Measurements from ENCODE around the gene ARRDC5.

Gene ARRDC5

DNA sequence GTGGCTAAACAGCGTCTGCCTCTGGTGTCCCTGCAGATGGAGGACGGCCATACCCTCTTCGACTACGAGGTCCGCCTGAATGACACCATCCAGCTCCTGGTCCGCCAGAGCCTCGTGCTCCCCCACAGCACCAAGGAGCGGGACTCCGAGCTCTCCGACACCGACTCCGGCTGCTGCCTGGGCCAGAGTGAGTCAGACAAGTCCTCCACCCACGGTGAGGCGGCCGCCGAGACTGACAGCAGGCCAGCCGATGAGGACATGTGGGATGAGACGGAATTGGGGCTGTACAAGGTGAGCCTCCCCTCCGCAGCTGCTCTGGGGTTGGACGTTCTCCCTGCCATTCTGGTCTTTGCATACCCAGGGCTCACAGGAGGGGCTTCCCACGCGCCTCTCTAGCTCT is 26.5 kb upstream of the ARRDC5 start:
- no peaks in the 10 kb centered on the region for H3K9me3 ChIP-seq (replicated peaks; ENCODE audit: insufficient read depth, low read length)
- peaks cover 5% of the 10 kb centered on the region; the same call in 1 of the 2 replicates for H4K20me1 ChIP-seq (ENCODE audit: insufficient read depth, low read length)
- no peak overlapping the region for H3K9ac ChIP-seq (ENCODE audit: low read length)
- H3K79me2 ChIP-seq (ENCODE audit: low read length): peaks cover 76% of the 10 kb centered on the region
- no peak for DNase-seq
- H3K27ac ChIP-seq (ENCODE audit: low read length): no peak overlapping the region
- H3K4me1 ChIP-seq (ENCODE audit: low read length): no peaks in the 10 kb centered on the region
- H3K4me2 ChIP-seq (ENCODE audit: low read depth, low read length): no peak overlapping the region
- H3F3A ChIP-seq (ENCODE audit: insufficient read depth, low read length): no peaks in the 10 kb centered on the region
- no peak overlapping the region for H3K4me3 ChIP-seq (ENCODE audit: low read length)
- H3K36me3 ChIP-seq (replicated peaks; ENCODE audit: insufficient read depth, low read length): peaks cover 11% of the 10 kb centered on the region
- no peak for TF ChIP-seq EZH2phosphoT487 (IDR thresholded peaks at IDR 0.05; ENCODE audit: low read length)
- TF ChIP-seq, protein P1, sequence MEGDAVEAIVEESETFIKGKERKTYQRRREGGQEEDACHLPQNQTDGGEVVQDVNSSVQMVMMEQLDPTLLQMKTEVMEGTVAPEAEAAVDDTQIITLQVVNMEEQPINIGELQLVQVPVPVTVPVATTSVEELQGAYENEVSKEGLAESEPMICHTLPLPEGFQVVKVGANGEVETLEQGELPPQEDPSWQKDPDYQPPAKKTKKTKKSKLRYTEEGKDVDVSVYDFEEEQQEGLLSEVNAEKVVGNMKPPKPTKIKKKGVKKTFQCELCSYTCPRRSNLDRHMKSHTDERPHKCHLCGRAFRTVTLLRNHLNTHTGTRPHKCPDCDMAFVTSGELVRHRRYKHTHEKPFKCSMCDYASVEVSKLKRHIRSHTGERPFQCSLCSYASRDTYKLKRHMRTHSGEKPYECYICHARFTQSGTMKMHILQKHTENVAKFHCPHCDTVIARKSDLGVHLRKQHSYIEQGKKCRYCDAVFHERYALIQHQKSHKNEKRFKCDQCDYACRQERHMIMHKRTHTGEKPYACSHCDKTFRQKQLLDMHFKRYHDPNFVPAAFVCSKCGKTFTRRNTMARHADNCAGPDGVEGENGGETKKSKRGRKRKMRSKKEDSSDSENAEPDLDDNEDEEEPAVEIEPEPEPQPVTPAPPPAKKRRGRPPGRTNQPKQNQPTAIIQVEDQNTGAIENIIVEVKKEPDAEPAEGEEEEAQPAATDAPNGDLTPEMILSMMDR (IDR thresholded peaks at IDR 0.05; ENCODE audit: low read length): no peak
- no peak for TF ChIP-seq EZH2 (optimal IDR thresholded peaks at IDR 0.05; ENCODE audit: low read depth, low read length)
- H2AFZ ChIP-seq (ENCODE audit: low read length): no peak overlapping the region
- no peaks in the 10 kb centered on the region for H3K27me3 ChIP-seq (replicated peaks; ENCODE audit: insufficient read depth, low read length)
- no peaks in the 10 kb centered on the region for H3K9me2 ChIP-seq (replicated peaks; ENCODE audit: insufficient read depth, low read length)

DNA sequence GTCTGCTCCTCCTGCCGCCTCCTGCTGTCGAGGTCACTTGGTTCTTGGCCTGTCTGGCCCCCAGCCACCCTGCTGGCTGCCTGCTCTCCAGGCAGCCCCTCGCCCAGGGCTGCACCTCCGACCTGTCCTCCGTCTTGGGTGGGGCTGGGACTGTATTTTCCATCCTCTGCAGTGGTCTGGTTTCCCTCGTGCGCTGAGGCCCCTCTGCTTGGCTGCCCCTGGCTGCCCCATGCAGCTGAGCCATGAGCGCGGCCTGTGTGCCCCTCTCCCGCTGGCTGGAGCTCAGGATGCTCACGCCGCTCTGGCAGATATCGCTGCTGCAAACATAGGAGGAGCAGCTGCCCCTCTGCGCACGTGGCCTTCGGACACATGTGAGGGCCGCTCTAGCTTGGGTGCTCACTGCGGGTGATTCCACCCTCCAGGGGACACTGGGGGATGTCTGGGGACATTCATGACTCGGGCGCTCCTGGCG is 20.6 kb upstream of the ARRDC5 start:
- Histone ChIP-seq H3K4me1 (ENCODE audit: low read length) (no peaks in the 10 kb centered on the region), H3K4me3 (ENCODE audit: low read length) (no peak overlapping the region), H2AFZ (ENCODE audit: low read length) (no peak overlapping the region), H3K9ac (ENCODE audit: low read length) (no peak overlapping the region), H4K20me1 (ENCODE audit: insufficient read depth, low read length) (peaks cover 21% of the 10 kb centered on the region), H3K27me3 (replicated peaks; ENCODE audit: insufficient read depth, low read length) (no peaks in the 10 kb centered on the region), H3K9me2 (replicated peaks; ENCODE audit: insufficient read depth, low read length) (no peaks in the 10 kb centered on the region), H3K36me3 (replicated peaks; ENCODE audit: insufficient read depth, low read length) (peaks cover 10% of the 10 kb centered on the region; the same call in 1 of the 2 replicates), H3K4me2 (ENCODE audit: low read depth, low read length) (no peak overlapping the region), H3K27ac (ENCODE audit: low read length) (no peak overlapping the region), H3F3A (ENCODE audit: insufficient read depth, low read length) (no peaks in the 10 kb centered on the region; the same call in 1 of the 2 replicates), H3K79me2 (ENCODE audit: low read length) (peaks cover 95% of the 10 kb centered on the region), H3K9me3 (replicated peaks; ENCODE audit: insufficient read depth, low read length) (no peaks in the 10 kb centered on the region)
- TF ChIP-seq, protein P1 (IDR thresholded peaks at IDR 0.05; ENCODE audit: low read length): no peak
- TF ChIP-seq EZH2phosphoT487 (IDR thresholded peaks at IDR 0.05; ENCODE audit: low read length) (no peak), EZH2 (optimal IDR thresholded peaks at IDR 0.05; ENCODE audit: low read depth, low read length) (no peak)
- DNase-seq: no peak

DNA sequence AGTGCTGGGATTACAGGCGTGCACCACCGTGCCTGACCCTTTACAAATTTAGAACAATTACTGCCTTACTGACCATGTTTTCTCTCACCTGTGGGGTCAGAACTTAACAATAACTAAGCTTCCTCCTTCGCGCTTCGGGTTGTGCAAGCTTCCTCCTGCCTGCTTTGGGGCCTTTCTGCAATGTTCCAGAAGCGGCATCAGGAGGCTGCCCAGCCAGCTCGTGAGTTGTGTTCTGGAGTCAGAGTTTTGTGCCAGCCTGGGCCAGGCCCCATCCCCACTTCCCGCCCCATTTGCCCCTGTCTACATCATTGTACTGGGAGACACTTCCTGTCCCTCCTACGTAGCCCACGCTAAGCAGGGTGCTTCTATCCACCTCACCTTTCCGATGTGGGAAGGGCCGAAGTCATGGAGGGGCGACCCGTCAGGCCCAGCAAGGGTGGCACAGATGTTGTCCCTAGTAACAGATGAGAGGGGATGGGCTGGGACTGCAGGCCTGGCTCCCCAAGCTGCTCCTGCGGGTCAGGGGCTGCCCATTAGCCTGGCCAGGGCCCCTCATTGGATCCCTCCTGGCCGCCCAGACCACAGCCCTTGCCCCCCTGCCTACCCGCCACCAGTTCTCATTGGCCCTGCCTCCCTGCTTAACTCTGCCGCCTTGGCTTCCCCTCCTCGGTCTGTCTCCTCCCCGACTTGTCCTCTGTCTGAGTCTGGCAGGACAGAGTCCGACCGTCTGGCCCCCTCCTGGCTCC is 20.0 kb upstream of the ARRDC5 start:
- no peak for DNase-seq
- peaks cover 19% of the 10 kb centered on the region for H4K20me1 ChIP-seq (ENCODE audit: insufficient read depth, low read length)
- no peak overlapping the region for H3K27ac ChIP-seq (ENCODE audit: low read length)
- H3K27me3 ChIP-seq (replicated peaks; ENCODE audit: insufficient read depth, low read length): no peaks in the 10 kb centered on the region
- peaks cover 10% of the 10 kb centered on the region; the same call in 1 of the 2 replicates for H3K36me3 ChIP-seq (replicated peaks; ENCODE audit: insufficient read depth, low read length)
- no peaks in the 10 kb centered on the region for H3K4me1 ChIP-seq (ENCODE audit: low read length)
- H3K4me3 ChIP-seq (ENCODE audit: low read length): no peak overlapping the region
- H2AFZ ChIP-seq (ENCODE audit: low read length): no peak overlapping the region
- H3F3A ChIP-seq (ENCODE audit: insufficient read depth, low read length): no peaks in the 10 kb centered on the region; the same call in 1 of the 2 replicates
- H3K9me3 ChIP-seq (replicated peaks; ENCODE audit: insufficient read depth, low read length): no peaks in the 10 kb centered on the region
- TF ChIP-seq, protein P1 (IDR thresholded peaks at IDR 0.05; ENCODE audit: low read length): no peak
- TF ChIP-seq EZH2 (optimal IDR thresholded peaks at IDR 0.05; ENCODE audit: low read depth, low read length) (no peak), EZH2phosphoT487 (IDR thresholded peaks at IDR 0.05; ENCODE audit: low read length) (no peak)
- peaks cover 95% of the 10 kb centered on the region for H3K79me2 ChIP-seq (ENCODE audit: low read length)
- H3K9ac ChIP-seq (ENCODE audit: low read length): no peak overlapping the region
- H3K4me2 ChIP-seq (ENCODE audit: low read depth, low read length): no peak overlapping the region
- H3K9me2 ChIP-seq (replicated peaks; ENCODE audit: insufficient read depth, low read length): no peaks in the 10 kb centered on the region
